Cardiac fibroblast (primary cell): ENCODE measurements around the gene CP.

Experiments used
- DNase-seq, 2 donors: peaks; one replicate each; pipeline versions ENCODE4 v3.0.0 to v3.0.0-alpha.2; 2010; ENCODE audit warnings: low read depth in 2 of 2
- H3K4me3 ChIP-seq, 2 donors: replicated peaks in 1 of 2; 1 replicate in 1 of 2; 2 replicates in 1 of 2; pipeline ENCODE4 v1.5.1; 2011; ENCODE audit warnings: low read depth in 2 of 2, low read length in 2 of 2, mild to moderate bottlenecking in 2 of 2, moderate library complexity in 1 of 2
- TF ChIP-seq, protein P1 (sequence below): IDR thresholded peaks from one replicate; pipeline ENCODE4 v1.5.1; 2011; ENCODE audit warnings: low read depth, mild to moderate bottlenecking, low read length, inconsistent platforms

Gene CP

GRCh38 chr3:149129326-149130205 is 92.1 kb downstream of the CP start, which contains the start of gene HPS3:
HPS3 (plus strand) TSS chr3:149129638; CDS start chr3:149129724, 86 bp downstream.
- H3K4me3 ChIP-seq = peak within 1 kb of the TSS; percentile 67 to 96
- TF ChIP-seq, protein P1, sequence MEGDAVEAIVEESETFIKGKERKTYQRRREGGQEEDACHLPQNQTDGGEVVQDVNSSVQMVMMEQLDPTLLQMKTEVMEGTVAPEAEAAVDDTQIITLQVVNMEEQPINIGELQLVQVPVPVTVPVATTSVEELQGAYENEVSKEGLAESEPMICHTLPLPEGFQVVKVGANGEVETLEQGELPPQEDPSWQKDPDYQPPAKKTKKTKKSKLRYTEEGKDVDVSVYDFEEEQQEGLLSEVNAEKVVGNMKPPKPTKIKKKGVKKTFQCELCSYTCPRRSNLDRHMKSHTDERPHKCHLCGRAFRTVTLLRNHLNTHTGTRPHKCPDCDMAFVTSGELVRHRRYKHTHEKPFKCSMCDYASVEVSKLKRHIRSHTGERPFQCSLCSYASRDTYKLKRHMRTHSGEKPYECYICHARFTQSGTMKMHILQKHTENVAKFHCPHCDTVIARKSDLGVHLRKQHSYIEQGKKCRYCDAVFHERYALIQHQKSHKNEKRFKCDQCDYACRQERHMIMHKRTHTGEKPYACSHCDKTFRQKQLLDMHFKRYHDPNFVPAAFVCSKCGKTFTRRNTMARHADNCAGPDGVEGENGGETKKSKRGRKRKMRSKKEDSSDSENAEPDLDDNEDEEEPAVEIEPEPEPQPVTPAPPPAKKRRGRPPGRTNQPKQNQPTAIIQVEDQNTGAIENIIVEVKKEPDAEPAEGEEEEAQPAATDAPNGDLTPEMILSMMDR = no peak
- peak; percentile 87 to 92 for DNase-seq

DNA sequence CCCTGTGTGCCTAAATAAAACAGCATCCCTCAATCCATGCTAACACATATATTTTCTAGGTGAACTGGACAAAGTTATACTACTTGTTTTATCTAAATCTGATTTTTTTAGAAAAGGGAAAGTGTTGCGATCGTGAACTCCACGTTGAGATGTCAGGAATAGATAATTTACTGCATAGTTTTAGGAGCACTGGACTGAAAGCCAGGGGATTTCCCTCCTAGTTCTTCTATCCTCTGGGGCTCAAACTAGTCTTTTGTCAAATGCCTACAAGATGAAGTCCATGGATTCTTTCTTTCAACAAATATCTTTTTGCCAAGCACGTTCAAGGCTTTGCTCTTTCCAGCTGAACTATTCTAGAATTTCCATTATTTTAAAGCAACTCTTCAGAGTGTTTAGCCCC is 92.8 kb downstream of the CP start:
- TF ChIP-seq, protein P1 = no peak
- DNase-seq = peak in 1 of 2 donors; percentile 35
- H3K4me3 ChIP-seq = peak overlapping the region; percentile 67 to 96

GRCh38 chr3:149122721-149123578 is 98.7 kb downstream of the CP start:
- TF ChIP-seq, protein P1 = no peak
- peak in 1 of 2 donors; percentile 37 for DNase-seq
- H3K4me3 ChIP-seq = no peak overlapping the region
